CD8-positive, alpha-beta memory T cell (primary cell): ENCODE data around the gene FDXACB1. TPM values are rescaled to one million over a fixed set of nuclear protein-coding genes. Genes with fewer than 3 reads are reported as not detected.

Source experiments
- CTCF ChIA-PET: fragments of 350-600 bp; sonication (Branson Sonifier 250); formaldehyde crosslinking; loops from one replicate; lab custom pipeline; 2021; ENCODE audit warnings: antibody characterized with exemption; lab: Charles Lee
- POLR2A ChIA-PET: fragments of 350-600 bp; sonication (Branson Sonifier 250); formaldehyde crosslinking; loops from one replicate; lab custom pipeline; 2021; ENCODE audit warnings: antibody characterized with exemption; lab: Charles Lee
- DNase-seq, 5 donors: peaks; one replicate each; pipeline versions ENCODE4 v3.0.0 to v3.0.0-alpha.2; 2020 to 2022; ENCODE audit warnings: mixed read lengths in 1 of 5
- H3K27ac ChIP-seq: one replicate; pipeline ENCODE4 v1.7.0; 2013; ENCODE audit warnings: low read depth, mild to moderate bottlenecking, low read length, moderate library complexity
- H3K27me3 ChIP-seq: 2 replicates; pipeline ENCODE4 v1.7.0; 2013; ENCODE audit warnings: low read length, mild to moderate bottlenecking; ENCODE audit not compliant: insufficient read depth, poor library complexity, severe bottlenecking
- H3K36me3 ChIP-seq: 2 replicates; pipeline ENCODE4 v1.7.0; 2013; ENCODE audit warnings: mild to moderate bottlenecking, low read length, moderate library complexity; ENCODE audit not compliant: insufficient read depth
- H3K4me1 ChIP-seq: 2 replicates; pipeline ENCODE4 v1.7.0; 2013; ENCODE audit warnings: mild to moderate bottlenecking, low read length, moderate library complexity; ENCODE audit not compliant: insufficient read depth
- H3K4me3 ChIP-seq: 2 replicates; pipeline ENCODE4 v1.7.0; 2013; ENCODE audit warnings: mild to moderate bottlenecking, low read length
- H3K9me3 ChIP-seq: 2 replicates; pipeline ENCODE4 v1.7.0; 2013; ENCODE audit warnings: mild to moderate bottlenecking, low read length
- H3K27ac Mint-ChIP-seq, 8 donors: one replicate each; pipeline ENCODE4 v1.8.0; 2020 to 2021; ENCODE audit warnings: mixed read lengths in 8 of 8, mild to moderate bottlenecking in 6 of 8, inconsistent platforms in 3 of 8, moderate library complexity in 3 of 8
- H3K27me3 Mint-ChIP-seq, 2 donors: one replicate each; pipeline ENCODE4 v1.8.0; 2020 to 2021; ENCODE audit warnings: mixed read lengths in 2 of 2, mild to moderate bottlenecking in 1 of 2, moderate library complexity in 1 of 2
- H3K36me3 Mint-ChIP-seq, 3 donors: one replicate each; pipeline ENCODE4 v1.8.0; 2020 to 2021; ENCODE audit warnings: mixed read lengths in 3 of 3, inconsistent platforms in 1 of 3, mild to moderate bottlenecking in 1 of 3
- H3K4me1 Mint-ChIP-seq, 3 donors: one replicate each; pipeline ENCODE4 v1.8.0; 2020 to 2021; ENCODE audit warnings: mixed read lengths in 3 of 3, inconsistent platforms in 1 of 3, mild to moderate bottlenecking in 1 of 3
- H3K4me3 Mint-ChIP-seq, 7 donors: one replicate each; pipeline ENCODE4 v1.8.0; 2020 to 2021; ENCODE audit warnings: mixed read lengths in 7 of 7, mild to moderate bottlenecking in 6 of 7, moderate library complexity in 4 of 7, inconsistent platforms in 2 of 7
- H3K9me3 Mint-ChIP-seq, 5 donors: one replicate each; pipeline ENCODE4 v1.8.0; 2020 to 2022; ENCODE audit warnings: mixed read lengths in 5 of 5, mild to moderate bottlenecking in 3 of 5, moderate library complexity in 2 of 5, inconsistent platforms in 1 of 5
- polyA plus RNA-seq: library from polyadenylated mRNA; unstranded; fragments of 300-500 nt; fragmentation: Illumina TruSeq; gene quantifications from one replicate; pipeline ENCODE4 v1.2.3, GENCODE V29; 2021
- total RNA-seq, 2 experiments: library from RNA; stranded (reverse); gene quantifications; one replicate each; pipeline ENCODE4 v1.2.3, GENCODE V29; 2021

The FDXACB1 gene
- total and polyA plus RNA-seq, 3 experiments from 2014 or later: 6.4 to 12.7 (median 11.6) TPM

DNA sequence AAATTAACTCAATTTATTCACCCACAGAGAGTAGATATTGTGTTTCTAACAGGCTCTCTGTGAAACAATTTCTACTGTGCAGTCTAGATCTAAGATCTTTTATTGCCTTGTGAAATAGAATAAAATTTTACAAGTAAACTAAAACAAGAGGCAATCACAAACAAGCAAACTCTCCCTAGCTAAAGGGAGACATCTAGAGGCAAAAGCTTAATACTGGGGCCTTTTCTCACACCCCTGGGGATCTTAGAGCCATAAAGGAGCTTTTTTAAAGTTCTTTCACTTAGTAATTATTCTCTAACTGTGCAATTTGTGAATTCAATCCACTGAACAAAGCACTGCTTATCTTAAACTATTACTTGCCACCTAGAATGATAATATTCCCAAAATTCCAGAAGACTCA is 27.3 kb downstream of the FDXACB1 start:
- ChIA-PET CTCF (no interaction called here), POLR2A (interaction anchor here (0.6 kb wide), 1 partner anchor 11 kb away, joined by 6 read pairs; no protein-coding TSS in a partner anchor)
- Mint-ChIP-seq H3K4me3 (no peak overlapping the region), H3K9me3 (no peaks in the 10 kb centered on the region), H3K27ac (peak overlapping the region in 1 of 8 donors; percentile 8), H3K27me3 (no peaks in the 10 kb centered on the region), H3K36me3 (peaks cover 4 to 80% (median 30%) of the 10 kb centered on the region in 3 donors), H3K4me1 (no peaks in the 10 kb centered on the region)
- DNase-seq: no peak
- H3K27me3 ChIP-seq: no peaks in the 10 kb centered on the region
- H3K4me3 ChIP-seq: no peak overlapping the region
- H3K4me1 ChIP-seq: no peaks in the 10 kb centered on the region
- H3K36me3 ChIP-seq: peaks cover 21% of the 10 kb centered on the region
- H3K27ac ChIP-seq: no peak overlapping the region
- no peaks in the 10 kb centered on the region for H3K9me3 ChIP-seq

DNA sequence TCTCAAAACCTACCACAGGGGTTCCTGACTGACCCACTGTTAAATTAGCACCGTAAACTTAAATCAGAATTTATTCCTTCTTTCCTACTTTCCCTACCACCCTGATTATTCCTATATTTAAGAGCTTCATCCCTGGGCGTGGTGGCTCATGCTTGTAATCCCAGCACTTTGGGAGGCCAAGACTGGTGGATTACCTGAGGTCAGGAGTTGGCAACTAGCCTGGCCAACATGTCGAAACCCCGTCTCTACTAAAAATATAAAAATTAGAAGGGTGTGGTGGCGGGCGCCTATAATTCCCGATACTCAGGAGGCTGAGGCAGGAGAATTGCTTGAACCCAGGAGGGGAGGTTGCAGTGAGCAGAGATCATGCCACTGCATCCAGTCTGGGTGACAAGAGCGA is 27.9 kb downstream of the FDXACB1 start:
- no peak for DNase-seq

DNA sequence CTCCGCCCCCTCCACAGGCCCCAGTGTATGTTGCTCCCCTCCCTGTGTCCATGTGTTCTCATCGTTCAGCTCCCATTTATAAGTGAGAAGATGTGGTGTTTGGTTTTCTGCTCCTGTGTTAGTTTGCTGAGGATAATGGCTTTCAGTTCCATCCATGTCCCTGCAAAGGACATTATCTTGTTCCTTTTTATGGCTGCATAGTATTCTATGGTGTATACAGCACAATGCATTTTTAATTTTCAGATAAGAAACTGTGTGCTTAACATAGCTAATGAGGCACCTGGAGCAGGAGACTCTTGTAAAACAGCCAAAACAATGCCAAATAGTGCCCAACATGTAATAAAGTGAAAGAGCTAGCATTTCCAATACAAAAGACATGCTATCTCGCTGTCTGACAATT is 29.3 kb downstream of the FDXACB1 start:
- H3K4me3 Mint-ChIP-seq: no peak overlapping the region
- H3K9me3 Mint-ChIP-seq: no peaks in the 10 kb centered on the region
- peak overlapping the region in 1 of 8 donors; percentile 71 for H3K27ac Mint-ChIP-seq
- no peaks in the 10 kb centered on the region for H3K4me1 Mint-ChIP-seq
- H3K36me3 ChIP-seq: peaks cover 23% of the 10 kb centered on the region
- H3K4me1 ChIP-seq: no peaks in the 10 kb centered on the region
- H3K36me3 Mint-ChIP-seq: peaks cover 4 to 85% (median 23%) of the 10 kb centered on the region in 3 donors
- H3K4me3 ChIP-seq: no peak overlapping the region
- no peaks in the 10 kb centered on the region for H3K27me3 ChIP-seq
- CTCF ChIA-PET: interaction anchor here (1.1 kb wide), 1 partner anchor 26 kb away, joined by 3 read pairs; no protein-coding TSS in a partner anchor
- no peak for DNase-seq
- H3K27me3 Mint-ChIP-seq: no peaks in the 10 kb centered on the region
- no peak overlapping the region for H3K27ac ChIP-seq
- H3K9me3 ChIP-seq: no peaks in the 10 kb centered on the region
- POLR2A ChIA-PET: no interaction called here

More for the DNA sequence above, 27.9 kb downstream of the FDXACB1 start:
- no peak overlapping the region for H3K4me3 ChIP-seq
- H3K27me3 Mint-ChIP-seq: no peaks in the 10 kb centered on the region
- no peaks in the 10 kb centered on the region for H3K4me1 Mint-ChIP-seq
- peaks cover 4 to 84% (median 30%) of the 10 kb centered on the region in 3 donors for H3K36me3 Mint-ChIP-seq
- no peak overlapping the region for H3K4me3 Mint-ChIP-seq
- no peaks in the 10 kb centered on the region for H3K27me3 ChIP-seq
- no peaks in the 10 kb centered on the region for H3K4me1 ChIP-seq
- CTCF ChIA-PET: no interaction called here
- POLR2A ChIA-PET: no interaction called here
- H3K9me3 ChIP-seq: no peaks in the 10 kb centered on the region
- H3K27ac Mint-ChIP-seq: peak overlapping the region in 2 of 8 donors; percentile 33 to 61
- no peaks in the 10 kb centered on the region for H3K9me3 Mint-ChIP-seq
- H3K36me3 ChIP-seq: peaks cover 21% of the 10 kb centered on the region
- no peak overlapping the region for H3K27ac ChIP-seq

DNA sequence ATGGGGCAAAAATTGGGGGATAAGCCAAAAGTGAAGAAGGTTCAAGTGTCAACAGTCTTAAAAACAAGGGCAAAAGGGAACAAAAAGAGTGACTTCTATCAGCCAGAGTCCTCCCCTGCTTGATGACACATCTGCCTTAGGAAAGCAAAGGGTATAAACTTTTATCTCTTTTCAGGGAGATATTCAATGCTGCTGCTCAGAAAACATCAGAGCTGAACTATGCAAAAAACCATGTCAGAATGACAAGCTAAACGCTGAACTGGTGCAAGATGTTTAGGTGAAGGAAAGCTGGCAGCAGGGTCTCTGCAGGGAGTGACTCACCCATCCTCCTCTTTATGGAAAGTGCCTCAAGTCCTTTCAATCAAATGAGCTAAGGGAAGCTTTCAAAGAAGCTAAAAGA is 32.3 kb downstream of the FDXACB1 start:
- Histone ChIP-seq H3K27ac (no peak overlapping the region), H3K9me3 (no peaks in the 10 kb centered on the region), H3K4me1 (no peaks in the 10 kb centered on the region), H3K27me3 (no peaks in the 10 kb centered on the region), H3K4me3 (no peak overlapping the region), H3K36me3 (peaks cover 13% of the 10 kb centered on the region)
- Mint-ChIP-seq H3K27me3 (no peaks in the 10 kb centered on the region), H3K4me3 (no peak overlapping the region), H3K4me1 (no peaks in the 10 kb centered on the region), H3K27ac (peak overlapping the region in 4 of 8 donors; percentile 7 to 17 (median 13)), H3K9me3 (no peaks in the 10 kb centered on the region), H3K36me3 (peaks cover 4 to 80% (median 13%) of the 10 kb centered on the region in 3 donors)
- no peak for DNase-seq
- ChIA-PET CTCF (no interaction called here), POLR2A (no interaction called here)

DNA sequence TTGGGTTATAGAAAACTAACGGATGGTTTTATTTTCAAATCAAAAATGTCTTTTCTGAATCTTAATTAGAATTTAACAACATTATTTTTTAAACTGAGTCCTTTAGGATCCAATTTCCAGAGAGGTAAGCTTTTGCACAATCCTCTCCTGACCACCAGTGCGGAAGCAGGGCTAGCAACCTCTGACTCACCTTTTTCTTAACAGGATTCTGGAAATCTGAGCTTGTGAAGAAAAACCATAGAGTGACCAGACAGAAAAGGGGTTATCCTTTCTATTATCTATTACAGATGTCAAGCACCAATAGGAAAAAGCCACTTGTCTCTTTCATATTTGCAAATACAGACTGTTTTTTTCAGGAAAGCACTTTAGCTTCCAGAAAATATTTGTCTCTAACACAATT is 32.9 kb downstream of the FDXACB1 start:
- Histone ChIP-seq H3K4me1 (peaks cover 3% of the 10 kb centered on the region), H3K36me3 (peaks cover 10% of the 10 kb centered on the region), H3K27me3 (no peaks in the 10 kb centered on the region), H3K4me3 (no peak overlapping the region), H3K9me3 (no peaks in the 10 kb centered on the region), H3K27ac (no peak overlapping the region)
- H3K4me3 Mint-ChIP-seq: no peak overlapping the region
- H3K27ac Mint-ChIP-seq: peak overlapping the region in 1 of 8 donors; percentile 15
- ChIA-PET POLR2A (no interaction called here), CTCF (no interaction called here)
- H3K4me1 Mint-ChIP-seq: peaks cover 3 to 6% (median 5%) of the 10 kb centered on the region in 3 donors
- H3K27me3 Mint-ChIP-seq: no peaks in the 10 kb centered on the region
- no peak for DNase-seq
- peaks cover 4 to 79% (median 13%) of the 10 kb centered on the region in 3 donors for H3K36me3 Mint-ChIP-seq
- no peaks in the 10 kb centered on the region for H3K9me3 Mint-ChIP-seq

DNA sequence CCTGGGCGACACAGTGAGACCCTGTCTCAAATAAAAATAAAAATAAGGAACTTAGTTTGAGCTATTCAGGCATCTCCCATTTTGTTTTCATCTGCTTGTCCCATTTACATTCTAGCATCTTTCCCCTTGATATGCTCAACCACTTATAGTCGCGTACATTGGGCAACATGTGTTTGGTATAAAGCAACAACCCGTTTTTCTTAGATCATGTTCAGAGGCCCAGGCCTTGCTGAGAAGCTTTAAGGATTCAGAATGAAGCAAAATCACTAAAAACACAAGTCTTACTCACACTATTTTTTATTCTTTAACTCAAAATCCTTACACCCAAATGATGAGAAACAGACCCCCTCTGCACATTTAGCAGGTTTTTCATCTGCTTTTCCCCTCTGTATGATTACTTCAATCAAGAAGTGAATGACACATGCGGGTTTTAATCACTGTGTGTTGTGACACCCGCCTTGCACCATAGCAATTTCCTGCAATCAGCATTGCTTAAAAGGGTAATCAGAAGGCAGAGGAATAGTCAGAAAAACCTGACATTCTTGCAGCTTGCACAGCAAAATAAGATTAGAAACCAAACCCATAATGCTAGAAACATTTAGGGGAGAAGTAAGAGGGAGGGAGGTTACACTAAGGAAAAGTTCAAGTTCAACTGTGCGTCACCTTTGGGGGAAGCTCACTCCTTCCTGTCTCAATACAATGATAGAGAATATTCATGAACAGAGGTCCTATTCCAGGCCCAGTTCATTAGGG is 33.5 kb downstream of the FDXACB1 start:
- no peak for DNase-seq
- peak overlapping the region in 1 of 8 donors; percentile 61 for H3K27ac Mint-ChIP-seq
- H3K36me3 ChIP-seq: peaks cover 10% of the 10 kb centered on the region
- POLR2A ChIA-PET: no interaction called here
- H3K9me3 Mint-ChIP-seq: no peaks in the 10 kb centered on the region
- CTCF ChIA-PET: no interaction called here
- H3K27me3 Mint-ChIP-seq: no peaks in the 10 kb centered on the region
- H3K4me3 ChIP-seq: no peak overlapping the region
- no peaks in the 10 kb centered on the region for H3K9me3 ChIP-seq
- H3K27me3 ChIP-seq: no peaks in the 10 kb centered on the region
- peaks cover 3 to 7% (median 7%) of the 10 kb centered on the region in 3 donors for H3K4me1 Mint-ChIP-seq
- H3K4me1 ChIP-seq: peaks cover 4% of the 10 kb centered on the region
- H3K4me3 Mint-ChIP-seq: no peak overlapping the region
- no peak overlapping the region for H3K27ac ChIP-seq
- H3K36me3 Mint-ChIP-seq: peaks cover 0 to 79% (median 13%) of the 10 kb centered on the region in 3 donors

DNA sequence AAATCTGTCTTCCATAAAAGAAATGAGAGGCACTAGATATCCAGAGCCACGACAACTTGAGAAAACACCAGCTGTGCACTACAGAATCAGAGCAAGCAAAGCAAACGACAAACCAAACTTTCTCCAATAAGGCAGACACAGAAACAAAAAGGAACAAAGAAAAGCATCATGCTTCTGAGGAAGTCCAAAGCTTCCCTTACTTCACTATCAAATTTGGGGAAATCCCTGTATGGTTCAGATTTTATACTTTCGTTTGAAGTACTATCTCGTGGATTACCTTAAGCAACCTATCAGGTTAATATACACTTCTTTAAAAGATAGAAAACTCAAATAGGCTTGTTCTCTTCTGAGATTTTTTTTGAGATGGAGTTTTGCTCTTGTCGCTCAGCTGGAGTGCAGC is 35.3 kb downstream of the FDXACB1 start:
- POLR2A ChIA-PET: no interaction called here
- Histone ChIP-seq H3K27me3 (no peaks in the 10 kb centered on the region), H3K27ac (no peak overlapping the region), H3K36me3 (peaks cover 10% of the 10 kb centered on the region), H3K9me3 (no peaks in the 10 kb centered on the region), H3K4me1 (peaks cover 4% of the 10 kb centered on the region), H3K4me3 (no peak overlapping the region)
- no peak for DNase-seq
- H3K27me3 Mint-ChIP-seq: no peaks in the 10 kb centered on the region
- CTCF ChIA-PET: interaction anchor here (0.6 to 2.6 kb wide), 4 partner anchors 8 to 256 kb away, joined by 3 to 6 read pairs (median 4); no protein-coding TSS in a partner anchor
- no peak overlapping the region for H3K4me3 Mint-ChIP-seq
- peaks cover 0 to 74% (median 6%) of the 10 kb centered on the region in 3 donors for H3K36me3 Mint-ChIP-seq
- peak overlapping the region in 1 of 8 donors; percentile 2 for H3K27ac Mint-ChIP-seq
- no peaks in the 10 kb centered on the region for H3K9me3 Mint-ChIP-seq
- H3K4me1 Mint-ChIP-seq: peaks cover 3 to 7% (median 7%) of the 10 kb centered on the region in 3 donors

DNA sequence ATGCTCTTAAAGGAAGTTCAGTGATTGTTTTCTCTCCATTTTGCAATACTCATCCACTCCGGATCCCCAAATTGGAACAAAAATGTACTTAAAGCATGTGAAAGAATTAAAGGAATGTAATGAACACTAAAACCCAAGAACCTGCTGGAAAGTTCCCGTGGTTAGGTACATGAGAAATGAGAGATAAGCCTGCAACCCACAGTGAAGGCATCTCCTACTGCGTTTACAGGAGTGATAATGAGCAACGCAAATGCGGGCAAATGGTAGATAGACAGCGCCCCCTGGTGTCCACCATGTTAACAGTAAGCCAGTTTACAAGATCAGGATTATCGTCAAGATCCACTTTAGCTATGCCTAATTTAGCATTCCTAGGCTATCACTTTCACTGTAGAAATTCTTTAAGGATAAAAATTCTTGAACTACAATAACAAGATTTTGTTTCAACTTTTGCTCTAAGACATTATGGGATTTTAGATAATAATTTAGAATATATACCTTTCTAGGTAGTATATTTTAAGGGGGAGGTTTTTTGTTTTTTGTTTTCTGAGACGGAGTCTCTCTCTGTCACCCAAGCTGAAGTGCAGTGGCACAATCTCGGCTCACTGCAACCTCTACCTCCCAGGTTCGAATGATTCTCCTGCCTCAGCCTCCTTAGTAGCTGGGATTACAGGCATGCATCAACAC is 37.5 kb downstream of the FDXACB1 start:
- Mint-ChIP-seq H3K27ac (peak overlapping the region in 1 of 8 donors; percentile 70), H3K36me3 (peaks cover 4 to 73% (median 12%) of the 10 kb centered on the region in 3 donors), H3K4me1 (peaks cover 3 to 7% (median 7%) of the 10 kb centered on the region in 3 donors), H3K4me3 (no peak overlapping the region), H3K27me3 (no peaks in the 10 kb centered on the region), H3K9me3 (no peaks in the 10 kb centered on the region)
- H3K27ac ChIP-seq: no peak overlapping the region
- POLR2A ChIA-PET: no interaction called here
- peaks cover 5% of the 10 kb centered on the region for H3K36me3 ChIP-seq
- DNase-seq: peak; percentile 67 to 86 (median 77)
- CTCF ChIA-PET: interaction anchor here (0.6 to 2.6 kb wide), 15 partner anchors 15 to 279 kb away, joined by 3 to 10 read pairs (median 4); partner anchors contain the start of gene ALG9
- H3K4me1 ChIP-seq: peaks cover 4% of the 10 kb centered on the region
- H3K27me3 ChIP-seq: no peaks in the 10 kb centered on the region
- H3K4me3 ChIP-seq: no peak overlapping the region
- H3K9me3 ChIP-seq: no peaks in the 10 kb centered on the region
